ENCODE measurements around the gene CPSF6.

GRCh38 chr12:69240631-69240995 is 1.2 kb downstream of the CPSF6 start:
- TF ChIP-seq CTCF (IDR thresholded peaks at IDR 0.05; ENCODE audit: extremely low read depth in 1 of 2, insufficient read depth in 1 of 2, low read depth in 1 of 2, low read length in 2 of 2) = no peak
- no peak for TF ChIP-seq EZH2 (IDR thresholded peaks at IDR 0.05; ENCODE audit: borderline replicate concordance, low read depth, low read length, severe bottlenecking)
- no peak for TF ChIP-seq POLR2A (IDR thresholded peaks at IDR 0.05; ENCODE audit: low read depth, low read length)
- no peak for TF ChIP-seq MYC (IDR thresholded peaks at IDR 0.05; ENCODE audit: low read depth, low read length)
- no peak for TF ChIP-seq POLR2AphosphoS5 (IDR thresholded peaks at IDR 0.05; ENCODE audit: insufficient read depth, low read depth, low read length)
- no peak for TF ChIP-seq MAX (IDR thresholded peaks at IDR 0.05; ENCODE audit: insufficient read depth, insufficient read length)
- TF ChIP-seq JUN (IDR thresholded peaks at IDR 0.05; ENCODE audit: borderline replicate concordance, insufficient read depth, insufficient read length, low read depth) = no peak
- no peak for TF ChIP-seq GATA2 (IDR thresholded peaks at IDR 0.05; ENCODE audit: insufficient read depth, insufficient read length, low read depth, low read length)
- TF ChIP-seq FOS (IDR thresholded peaks at IDR 0.05; ENCODE audit: borderline replicate concordance, insufficient read depth, low read length) = no peak

All from endothelial cell of umbilical vein (primary cell).